CD14-positive monocyte (primary cell): Measurements from ENCODE around the gene GNB3. TPM values are rescaled to one million over a fixed set of nuclear protein-coding genes. Genes with fewer than 3 reads are reported as not detected.

Source experiments
- DNase-seq, 3 donors: peaks; one replicate each; pipeline ENCODE4 v3.0.0-alpha.2; 2011 to 2022
- H2AFZ ChIP-seq: 2 replicates; pipeline ENCODE4 v1.6.0; 2012; ENCODE audit warnings: mild to moderate bottlenecking, low read depth, low read length, inconsistent platforms; ENCODE audit not compliant: insufficient read depth, poor library complexity, severe bottlenecking
- H3K27ac ChIP-seq, 2 donors: 1 replicate in 1 of 2; 2 replicates in 1 of 2; pipeline ENCODE4 v1.5.1; 2012 to 2013; ENCODE audit warnings: low read length in 2 of 2, control low read depth in 1 of 2, inconsistent platforms in 1 of 2, low read depth in 1 of 2, mild to moderate bottlenecking in 1 of 2
- H3K27me3 ChIP-seq, 2 donors: one replicate each; pipeline versions ENCODE4 v1.6.0 to v1.6.1; 2011 to 2013; ENCODE audit warnings: low read length in 2 of 2; ENCODE audit not compliant: control insufficient read depth in 2 of 2, insufficient read depth in 2 of 2
- H3K36me3 ChIP-seq, 2 donors: replicated peaks in 1 of 2; 1 replicate in 1 of 2; 2 replicates in 1 of 2; pipeline versions ENCODE4 v1.5.1 to v1.6.1; 2012 to 2013; ENCODE audit warnings: low read length in 2 of 2, control low read depth in 1 of 2, inconsistent platforms in 1 of 2, mild to moderate bottlenecking in 1 of 2; ENCODE audit not compliant: insufficient read depth in 2 of 2, control insufficient read depth in 1 of 2
- H3K4me1 ChIP-seq, 2 donors: 1 replicate in 1 of 2; 2 replicates in 1 of 2; pipeline versions ENCODE4 v1.5.1 to v1.6.1; 2012 to 2013; ENCODE audit warnings: low read length in 2 of 2, control low read depth in 1 of 2, inconsistent platforms in 1 of 2, mild to moderate bottlenecking in 1 of 2, moderate library complexity in 1 of 2; ENCODE audit not compliant: insufficient read depth in 2 of 2, control insufficient read depth in 1 of 2
- H3K4me2 ChIP-seq: replicated peaks from 2 replicates; pipeline ENCODE3; 2012; ENCODE audit warnings: low read length, moderate library complexity, mild to moderate bottlenecking; ENCODE audit not compliant: poor library complexity, severe bottlenecking; ENCODE audit errors: extremely low read depth
- H3K4me3 ChIP-seq, 3 experiments: fragments of 200-600 bp in 1 of 3; sonication (generic) in 1 of 3; replicated peaks in 1 of 3; 1 replicate in 2 of 3; 2 replicates in 1 of 3; pipeline ENCODE4 v1.5.1; 2011 to 2013; ENCODE audit warnings: low read length in 3 of 3, mild to moderate bottlenecking in 3 of 3, control low read depth in 2 of 3, low read depth in 2 of 3, inconsistent platforms in 1 of 3, moderate library complexity in 1 of 3
- H3K79me2 ChIP-seq: 2 replicates; pipeline ENCODE4 v1.6.0; 2012; ENCODE audit warnings: mild to moderate bottlenecking, control low read depth, inconsistent platforms, low read length, moderate library complexity; ENCODE audit not compliant: insufficient read depth
- H3K9ac ChIP-seq: 2 replicates; pipeline ENCODE4 v1.6.0; 2017; ENCODE audit warnings: low read length, mild to moderate bottlenecking; ENCODE audit not compliant: insufficient read depth, poor library complexity, severe bottlenecking
- H3K9me3 ChIP-seq, 2 donors: replicated peaks in 1 of 2; 1 replicate in 1 of 2; 2 replicates in 1 of 2; pipeline versions ENCODE4 v1.5.1 to v1.6.1; 2012 to 2013; ENCODE audit warnings: low read length in 2 of 2, control low read depth in 1 of 2; ENCODE audit not compliant: control insufficient read depth in 1 of 2, insufficient read depth in 1 of 2
- H4K20me1 ChIP-seq: 2 replicates; pipeline ENCODE4 v1.6.0; 2012; ENCODE audit warnings: mild to moderate bottlenecking, low read length, control low read depth, moderate library complexity; ENCODE audit not compliant: insufficient read depth
- H3K27ac Mint-ChIP-seq, 7 donors: one replicate each; pipeline ENCODE4 v1.8.0; 2020; ENCODE audit warnings: mild to moderate bottlenecking in 7 of 7, mixed read lengths in 7 of 7, moderate library complexity in 6 of 7, inconsistent platforms in 2 of 7
- H3K27me3 Mint-ChIP-seq, 3 donors: one replicate each; pipeline ENCODE4 v1.8.0; 2021 to 2022; ENCODE audit warnings: low read depth in 3 of 3, mild to moderate bottlenecking in 3 of 3, mixed read lengths in 3 of 3, moderate library complexity in 3 of 3, inconsistent platforms in 1 of 3
- H3K36me3 Mint-ChIP-seq, 2 donors: one replicate each; pipeline ENCODE4 v1.8.0; 2020; ENCODE audit warnings: mixed read lengths in 2 of 2, inconsistent platforms in 1 of 2, mild to moderate bottlenecking in 1 of 2
- H3K4me1 Mint-ChIP-seq: one replicate; pipeline ENCODE4 v1.8.0; 2020; ENCODE audit warnings: mild to moderate bottlenecking, mixed read lengths
- H3K4me3 Mint-ChIP-seq, 2 donors: one replicate each; pipeline ENCODE4 v1.8.0; 2020; ENCODE audit warnings: mild to moderate bottlenecking in 2 of 2, mixed read lengths in 2 of 2, moderate library complexity in 1 of 2
- H3K9me3 Mint-ChIP-seq, 7 donors: one replicate each; pipeline ENCODE4 v1.8.0; 2020 to 2022; ENCODE audit warnings: mixed read lengths in 7 of 7, mild to moderate bottlenecking in 6 of 7, moderate library complexity in 6 of 7, inconsistent platforms in 2 of 7
- WGBS: methylation state at CpG from one replicate; pipeline ENCODE4 v1.1.5; 2013; ENCODE audit warnings: missing lambda C conversion rate; ENCODE audit not compliant: insufficient coverage; 5-methylcytosine and 5-hydroxymethylcytosine counted together
- intact Hi-C, 2 donors: fragments of 100-400 bp; cut with micrococcal nuclease; formaldehyde crosslinking; loops; one replicate each; pipeline versions ENCODE4 v1.15.0 to v1.15.1; 2023
- polyA plus RNA-seq, 3 donors: library from polyadenylated mRNA; depleted of rRNA in 1 of 3; unstranded in 2 of 3; stranded (reverse) in 1 of 3; fragments of 300-500 nt in 2 of 3; fragments of >200 nt in 1 of 3; fragmentation: Illumina TruSeq in 2 of 3; gene quantifications; 1 replicate in 2 of 3; 2 replicates in 1 of 3; pipeline ENCODE4 v1.2.3, GENCODE V29; 2012 to 2021
- TF ChIP-seq, protein P1 (sequence below): fragments of 200-600 bp; IDR thresholded peaks from one replicate; pipeline ENCODE4 v1.8.0; 2022; ENCODE audit warnings: antibody characterized with exemption, mild to moderate bottlenecking

GNB3 gene
- polyA plus RNA-seq, 3 donors = 0.31 TPM; not detected in 2

DNA sequence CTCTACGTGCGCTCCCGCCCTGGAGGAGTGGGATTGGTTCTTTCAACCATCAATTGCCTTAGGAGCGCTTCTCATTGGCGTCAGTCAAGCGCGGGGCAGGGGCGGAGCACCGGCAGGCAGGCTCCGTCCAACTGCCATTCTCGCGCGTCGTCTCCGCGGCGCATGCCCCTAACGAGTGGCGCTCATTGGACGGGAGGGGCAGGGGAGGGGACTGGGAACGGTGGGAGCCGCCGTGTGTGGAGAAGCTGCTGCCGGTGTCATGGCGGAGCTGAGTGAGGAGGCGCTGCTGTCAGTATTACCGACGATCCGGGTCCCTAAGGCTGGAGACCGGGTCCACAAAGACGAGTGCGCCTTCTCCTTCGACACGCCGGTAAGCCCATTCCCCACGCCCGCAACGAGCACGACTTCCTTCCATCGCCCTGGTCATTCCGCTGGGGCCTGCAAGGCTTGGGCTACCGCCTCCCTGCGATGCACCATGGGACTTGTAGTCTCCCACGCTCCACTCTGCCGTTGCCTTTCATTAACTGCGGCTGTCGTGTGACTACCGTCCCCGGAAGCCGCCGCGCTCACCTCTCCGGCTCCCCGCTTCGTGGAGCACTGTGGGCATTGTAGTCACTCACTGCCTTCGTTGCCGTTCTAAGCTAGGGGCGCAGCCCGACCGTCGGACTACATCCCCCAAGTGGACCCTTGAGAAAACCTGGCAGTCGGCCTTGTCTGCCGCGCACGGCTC lies 11.4 kb downstream of the GNB3 start, which contains the start of gene USP5:
TSS of gene USP5 (plus strand) at position 230 of the 730 bp plus-strand sequence. CDS start at position 260, 30 bp downstream.
- Mint-ChIP-seq H3K27ac (peak within 1 kb of the TSS; percentile 95 to 99 (median 99)), H3K4me1 (peaks cover 28% of the 10 kb centered on the region)
- TF ChIP-seq, protein P1, sequence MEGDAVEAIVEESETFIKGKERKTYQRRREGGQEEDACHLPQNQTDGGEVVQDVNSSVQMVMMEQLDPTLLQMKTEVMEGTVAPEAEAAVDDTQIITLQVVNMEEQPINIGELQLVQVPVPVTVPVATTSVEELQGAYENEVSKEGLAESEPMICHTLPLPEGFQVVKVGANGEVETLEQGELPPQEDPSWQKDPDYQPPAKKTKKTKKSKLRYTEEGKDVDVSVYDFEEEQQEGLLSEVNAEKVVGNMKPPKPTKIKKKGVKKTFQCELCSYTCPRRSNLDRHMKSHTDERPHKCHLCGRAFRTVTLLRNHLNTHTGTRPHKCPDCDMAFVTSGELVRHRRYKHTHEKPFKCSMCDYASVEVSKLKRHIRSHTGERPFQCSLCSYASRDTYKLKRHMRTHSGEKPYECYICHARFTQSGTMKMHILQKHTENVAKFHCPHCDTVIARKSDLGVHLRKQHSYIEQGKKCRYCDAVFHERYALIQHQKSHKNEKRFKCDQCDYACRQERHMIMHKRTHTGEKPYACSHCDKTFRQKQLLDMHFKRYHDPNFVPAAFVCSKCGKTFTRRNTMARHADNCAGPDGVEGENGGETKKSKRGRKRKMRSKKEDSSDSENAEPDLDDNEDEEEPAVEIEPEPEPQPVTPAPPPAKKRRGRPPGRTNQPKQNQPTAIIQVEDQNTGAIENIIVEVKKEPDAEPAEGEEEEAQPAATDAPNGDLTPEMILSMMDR = no peak

DNA sequence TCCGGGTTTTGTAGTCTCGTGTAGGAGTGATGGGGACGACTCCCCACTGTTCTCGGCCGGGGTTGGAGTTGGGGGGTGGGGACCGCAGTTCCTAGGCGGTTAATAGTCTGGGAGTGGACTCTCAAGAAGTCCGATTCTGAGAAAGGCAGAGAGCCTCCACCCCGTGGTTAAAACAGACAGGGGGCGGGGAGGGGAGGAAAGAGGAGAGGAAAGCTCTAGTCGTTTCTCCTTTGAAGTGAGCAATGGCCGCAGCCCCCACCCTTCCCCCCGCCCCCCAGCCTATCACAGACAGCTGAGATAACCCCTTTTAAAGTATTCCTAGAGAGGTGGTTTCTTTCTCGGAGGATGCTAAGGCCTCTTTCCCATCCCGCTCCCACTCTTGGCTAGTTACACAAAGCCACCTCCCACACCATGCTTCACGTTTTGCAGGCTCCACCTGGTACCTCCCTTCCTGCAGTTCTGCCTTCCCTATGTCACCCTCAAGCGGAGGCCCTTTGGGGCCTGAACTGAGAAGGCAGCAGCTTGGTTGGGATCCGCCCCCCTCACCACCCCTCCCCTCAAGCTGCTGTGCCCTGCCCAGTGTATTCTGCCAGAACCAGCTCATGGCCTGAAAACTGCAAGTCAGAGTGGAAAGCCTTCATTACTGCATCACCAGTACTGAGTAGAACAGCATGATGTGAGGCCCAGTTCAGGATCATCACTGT lies 12.1 kb downstream of the GNB3 start:
- Histone ChIP-seq H3K4me3 (peak overlapping the region; percentile 36 to 93 (median 56)), H3K4me2 (peak overlapping the region; percentile 89), H3K4me1 (peaks cover 29 to 35% of the 10 kb centered on the region in 2 donors), H4K20me1 (peaks cover 9% of the 10 kb centered on the region), H3K9ac (peak overlapping the region; percentile 62), H3K36me3 (peaks cover 27 to 49% of the 10 kb centered on the region in 2 donors), H2AFZ (peak overlapping the region; percentile 83), H3K27me3 (no peaks in the 10 kb centered on the region), H3K9me3 (no peaks in the 10 kb centered on the region), H3K79me2 (peaks cover 50% of the 10 kb centered on the region), H3K27ac (peak overlapping the region in 1 of 2 donors; percentile 37)
- Mint-ChIP-seq H3K36me3 (peaks cover 33 to 42% of the 10 kb centered on the region in 2 donors), H3K27me3 (no peaks in the 10 kb centered on the region), H3K27ac (peak overlapping the region; percentile 84 to 99 (median 99)), H3K9me3 (peaks cover 0 to 1% (median 0%) of the 10 kb centered on the region in 7 donors), H3K4me1 (peaks cover 27% of the 10 kb centered on the region), H3K4me3 (peak overlapping the region; percentile 98)
- no peak for DNase-seq
- intact Hi-C loops = loop anchor here in 1 of 2 donors (10.0 kb wide), 1 partner anchor 52 kb away; the partner anchor contains the start of gene LRRC23
- TF ChIP-seq, protein P1 = no peak
- WGBS = 2% methylated on average over 7 of the region's 18 CpGs

More for the DNA sequence above, 11.4 kb downstream of the GNB3 start, which contains the start of gene USP5:
- H3K9ac ChIP-seq = peak within 1 kb of the TSS; percentile 62
- H3K36me3 Mint-ChIP-seq = peaks cover 32 to 41% of the 10 kb centered on the region in 2 donors
- peaks cover 24 to 49% of the 10 kb centered on the region in 2 donors for H3K36me3 ChIP-seq
- peak within 1 kb of the TSS; percentile 73 to 85 for H3K27ac ChIP-seq
- peaks cover 29 to 35% of the 10 kb centered on the region in 2 donors for H3K4me1 ChIP-seq
- no peaks in the 10 kb centered on the region for H3K27me3 Mint-ChIP-seq
- H3K4me3 ChIP-seq = peak within 1 kb of the TSS; percentile 56 to 93 (median 71)
- peak within 1 kb of the TSS; percentile 98 for H3K4me3 Mint-ChIP-seq
- intact Hi-C loops = loop anchor here in 1 of 2 donors (2.0 to 10.0 kb wide), 2 partner anchors 53 to 189 kb away; partner anchors contain the start of genes ING4 and LRRC23
- H2AFZ ChIP-seq = peak within 1 kb of the TSS; percentile 83
- peak; percentile 98 to 100 (median 99) for DNase-seq
- peaks cover 0 to 1% (median 0%) of the 10 kb centered on the region in 7 donors for H3K9me3 Mint-ChIP-seq
- H3K27me3 ChIP-seq = no peaks in the 10 kb centered on the region
- peaks cover 50% of the 10 kb centered on the region for H3K79me2 ChIP-seq
- under 1% methylated on average over 65 of the region's 65 CpGs for WGBS
- no peaks in the 10 kb centered on the region for H3K9me3 ChIP-seq
- peak within 1 kb of the TSS; percentile 89 for H3K4me2 ChIP-seq
- H4K20me1 ChIP-seq = peaks cover 9% of the 10 kb centered on the region
